K562 (cell line): ENCODE results near the gene ATP5MG. TPM values are rescaled to one million over a fixed set of nuclear protein-coding genes. Genes with fewer than 3 reads are reported as not detected.

Source experiments
- CREB3L1 ChIP-seq: fragments of 450-650 bp; IDR thresholded peaks from 2 replicates; pipeline ENCODE4 v1.6.1; 2014; ENCODE audit warnings: low read depth, mild to moderate bottlenecking, moderate library complexity, borderline replicate concordance
- HMG20B ChIP-seq: fragments of 250-450 bp; sonication (Bioruptor Pico); IDR thresholded peaks from 2 replicates; pipeline ENCODE4 v1.5.0; 2021; ENCODE audit warnings: mild to moderate bottlenecking
- MBD2 ChIP-seq: sonication (generic); IDR thresholded peaks from 2 replicates; pipeline ENCODE4 v1.6.1; 2016; ENCODE audit warnings: low read depth, borderline replicate concordance
- RB1 ChIP-seq: fragments of 450-650 bp; IDR thresholded peaks from 2 replicates; pipeline ENCODE4 v1.6.1; 2017; ENCODE audit warnings: low read depth, mild to moderate bottlenecking
- SIX5 ChIP-seq, 2 experiments: IDR thresholded peaks; 2 replicates each; pipeline ENCODE4 v1.6.1; 2011; ENCODE audit warnings: low read length in 2 of 2, borderline replicate concordance in 1 of 2, low read depth in 1 of 2, mild to moderate bottlenecking in 1 of 2, moderate library complexity in 1 of 2; ENCODE audit not compliant: insufficient read depth in 1 of 2
- TRIM24 ChIP-seq, 2 experiments: fragments of 450-650 bp; IDR thresholded peaks; 2 replicates each; pipeline ENCODE4 v1.6.1; 2016
- ZNF24 ChIP-seq: fragments of 450-650 bp; IDR thresholded peaks from 2 replicates; pipeline ENCODE4 v1.6.1; 2016
- ZNF263 ChIP-seq: sonication (generic); formaldehyde crosslinking; IDR thresholded peaks from 2 replicates; pipeline ENCODE4 v1.8.0; 2022; ENCODE audit warnings: mild to moderate bottlenecking, missing genetic modification reagents, borderline replicate concordance
- ZNF407 ChIP-seq: fragments of 450-650 bp; IDR thresholded peaks from 2 replicates; pipeline ENCODE4 v1.6.1; 2016; ENCODE audit warnings: low read depth
- polyA plus RNA-seq, 8 experiments: library from polyadenylated mRNA; depleted of rRNA in 4 of 8; stranded (reverse) in 5 of 8; unstranded in 3 of 8; fragments of >200 nt; fragmentation: Nextera tagmentation in 2 of 8; fragmentation: Illumina TruSeq in 1 of 8; extraction: Ambion mirVana in 2 of 8; extraction: Trizol in 1 of 8; gene quantifications; 2 replicates each; pipeline versions ENCODE4 v1.2.1 to v1.2.3, GENCODE V29; 2011 to 2014; ENCODE audit warnings: inconsistent platforms in 1 of 8, missing spikeins in 1 of 8
- total RNA-seq, 7 experiments: library from RNA; depleted of rRNA in 6 of 7; stranded (reverse); fragments of >200 nt in 6 of 7; fragmentation: Illumina TruSeq in 2 of 7; extraction: Trizol in 2 of 7; gene quantifications; 2 replicates each; pipeline versions ENCODE4 v1.2.1 to v1.2.3, GENCODE V29; 2011 to 2021; ENCODE audit warnings: low replicate concordance in 1 of 7

Gene ATP5MG
- total and polyA plus RNA-seq, 9 of the 15 experiments (the other 6 are each of a cell fraction or from before 2014, with no cell fraction given) = 301 to 2,138 (median 434) TPM

GRCh38 chr11:118435893-118436624 lies 34.7 kb downstream of the ATP5MG start, which contains the start of gene KMT2A (continued):
- TF ChIP-seq ZNF407 (peak; percentile 77), RB1 (peak; percentile 98), SIX5 (IDR thresholded peaks at IDR 0.05; ENCODE audit: borderline replicate concordance in 1 of 2, insufficient read depth in 1 of 2, low read depth in 1 of 2, low read length in 2 of 2) (peak; percentile 29 to 39; a peak in 2 of 4 replicates), ZNF263 (CRISPR knock-in tag) (peak; percentile 96), HMG20B (no peak), TRIM24 (IDR thresholded peaks at IDR 0.05) (peak; percentile 43 to 92; a peak in 2 of 4 replicates), ZNF24 (no peak), MBD2 (peak; percentile 32; the same call in 1 of the 2 replicates), CREB3L1 (0 out of 2 replicates have a peak, but pooled peaks have one; percentile 21)
